Activated T-helper 9 cell treated with anti-CD3 and anti-CD28 coated beads, Interleukin-2, amount 50 U/mL, for 16 hours (primary cell): ENCODE data around the gene RGR.

Experiments
- DNase-seq: peaks from one replicate; pipeline ENCODE4 v3.0.0-alpha.2; 2020; ENCODE audit warnings: low read depth

The RGR gene

GRCh38 chr10:84221916-84222315, 22.9 kb upstream of the RGR start:
- DNase-seq: no peak

- DNase-seq: no peak
These were observed 20.3 kb upstream of the RGR start for GRCh38 chr10:84224411-84225028.

- DNase-seq: no peak
These were observed 19.3 kb upstream of the RGR start, which contains the start of gene LRIT2 for GRCh38 chr10:84225427-84226173. TSS of gene LRIT2 (minus strand) at chr10:84225544. CDS start at chr10:84225520, 24 bp downstream.

DNA sequence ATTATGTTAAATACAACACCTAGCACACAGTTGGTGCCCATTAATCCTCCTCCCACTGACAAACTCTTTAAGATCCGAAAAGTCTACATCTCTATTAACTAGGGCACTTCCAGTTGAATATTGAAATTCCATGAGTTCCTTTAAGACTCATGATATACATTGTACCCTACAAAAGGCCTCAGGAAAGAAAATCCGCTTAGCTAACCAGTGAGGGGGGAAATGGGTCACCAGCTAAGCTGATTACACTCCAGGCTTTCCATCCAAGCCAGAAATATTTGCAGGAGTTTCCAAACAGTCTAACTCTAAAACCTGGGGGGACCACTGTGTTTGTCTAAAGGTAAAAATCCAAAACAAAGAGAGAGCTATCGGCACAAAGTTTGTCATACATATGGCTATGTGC, 18.2 kb upstream of the RGR start:
- DNase-seq: no peak

DNA sequence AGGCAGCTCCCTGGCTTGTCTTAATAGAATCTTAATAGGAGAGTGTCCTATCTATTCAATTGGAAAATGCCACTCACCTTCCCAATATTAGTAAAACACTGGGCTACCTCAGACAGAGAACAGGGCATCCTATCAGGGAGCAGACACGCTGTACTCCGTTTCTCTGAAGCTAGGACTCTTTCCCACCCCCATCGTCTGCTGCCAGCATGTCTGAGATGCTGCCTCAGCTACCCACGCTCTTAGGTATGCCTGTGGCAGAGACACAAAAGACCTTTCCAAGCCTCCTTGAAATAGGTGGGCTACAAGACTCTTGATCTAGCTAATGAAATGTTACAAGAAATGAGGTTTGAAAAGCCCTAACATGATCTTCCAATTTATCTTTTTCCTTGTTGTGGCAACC, 17.0 kb upstream of the RGR start:
- DNase-seq: no peak

DNA sequence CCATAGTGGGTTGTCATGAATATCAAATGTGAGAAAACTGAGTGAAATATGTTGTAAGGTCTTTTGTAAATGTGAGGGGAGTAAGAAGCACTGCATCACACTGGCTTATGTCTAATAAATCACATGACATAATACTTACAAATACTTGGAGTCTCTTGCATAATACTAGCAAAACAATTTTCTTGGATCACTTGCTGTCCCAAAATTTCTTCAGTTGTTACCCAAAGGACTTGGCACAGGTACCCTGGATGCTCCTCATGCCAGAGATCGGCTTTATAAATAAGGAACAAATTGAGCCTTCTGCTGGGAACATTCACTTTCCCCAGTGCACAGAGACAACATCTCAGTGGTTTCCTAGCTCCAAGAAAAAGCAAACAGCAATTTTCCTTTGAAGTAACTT, 14.5 kb upstream of the RGR start:
- no peak for DNase-seq

GRCh38 chr10:84232376-84232775, 12.5 kb upstream of the RGR start:
- DNase-seq: no peak

GRCh38 chr10:84233940-84234339, 10.9 kb upstream of the RGR start:
- no peak for DNase-seq

GRCh38 chr10:84234479-84234878, 10.4 kb upstream of the RGR start:
- DNase-seq: no peak

DNA sequence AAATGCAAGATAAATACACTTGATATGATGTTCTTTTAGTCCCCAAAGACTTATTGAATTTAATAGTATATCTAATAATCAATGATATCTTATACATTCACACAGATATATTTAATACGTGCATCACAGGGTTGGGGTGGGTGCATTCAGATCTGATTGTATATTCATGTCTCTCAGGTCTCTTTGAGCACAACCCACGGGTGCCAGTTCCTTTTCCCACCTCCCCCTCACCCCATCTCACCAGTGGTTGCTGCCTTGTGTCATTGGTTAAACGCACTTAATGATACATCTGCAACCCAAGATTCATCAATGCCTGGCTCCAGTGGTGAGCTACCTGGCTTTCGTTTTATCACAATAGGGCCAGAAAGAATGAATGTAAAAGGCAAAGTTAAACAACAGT, 9.8 kb upstream of the RGR start:
- no peak for DNase-seq

- no peak for DNase-seq
These were observed 8.1 kb upstream of the RGR start for GRCh38 chr10:84236807-84237198.

GRCh38 chr10:84237199-84238051, 7.4 kb upstream of the RGR start:
- no peak for DNase-seq

DNA sequence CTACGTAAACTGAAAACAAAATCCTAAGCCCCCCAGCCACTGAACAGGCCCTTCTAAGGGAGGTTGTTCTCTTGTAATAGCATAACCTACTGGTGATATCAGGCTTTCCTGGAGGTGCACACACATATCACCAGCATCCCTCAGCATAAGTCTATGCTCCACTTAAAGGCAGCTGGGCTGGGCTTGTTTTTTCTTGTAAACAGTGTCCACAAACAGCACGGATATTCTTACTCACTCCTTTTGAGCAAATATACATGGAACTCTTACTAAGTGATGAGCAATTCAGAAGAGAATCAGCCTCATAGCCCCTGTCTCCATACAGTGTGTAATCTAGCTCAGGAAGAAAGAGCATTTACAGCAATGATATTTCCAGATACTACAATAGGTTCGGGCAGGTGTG, 5.9 kb upstream of the RGR start:
- DNase-seq: no peak

- DNase-seq: no peak
These were observed 3.6 kb upstream of the RGR start, which contains the start of gene LRIT1 for GRCh38 chr10:84241185-84241790. TSS of gene LRIT1 (minus strand) at chr10:84241546. CDS start at chr10:84241439, 107 bp downstream.

GRCh38 chr10:84243759-84244158, 1.1 kb upstream of the RGR start:
- no peak for DNase-seq

- no peak for DNase-seq
These were observed 2.6 kb downstream of the RGR start for GRCh38 chr10:84247496-84247895.

- DNase-seq: no peak
These were observed 3.9 kb downstream of the RGR start for GRCh38 chr10:84248794-84249193.

- no peak for DNase-seq
These were observed 10.0 kb downstream of the RGR start for GRCh38 chr10:84254552-84255478.

DNA sequence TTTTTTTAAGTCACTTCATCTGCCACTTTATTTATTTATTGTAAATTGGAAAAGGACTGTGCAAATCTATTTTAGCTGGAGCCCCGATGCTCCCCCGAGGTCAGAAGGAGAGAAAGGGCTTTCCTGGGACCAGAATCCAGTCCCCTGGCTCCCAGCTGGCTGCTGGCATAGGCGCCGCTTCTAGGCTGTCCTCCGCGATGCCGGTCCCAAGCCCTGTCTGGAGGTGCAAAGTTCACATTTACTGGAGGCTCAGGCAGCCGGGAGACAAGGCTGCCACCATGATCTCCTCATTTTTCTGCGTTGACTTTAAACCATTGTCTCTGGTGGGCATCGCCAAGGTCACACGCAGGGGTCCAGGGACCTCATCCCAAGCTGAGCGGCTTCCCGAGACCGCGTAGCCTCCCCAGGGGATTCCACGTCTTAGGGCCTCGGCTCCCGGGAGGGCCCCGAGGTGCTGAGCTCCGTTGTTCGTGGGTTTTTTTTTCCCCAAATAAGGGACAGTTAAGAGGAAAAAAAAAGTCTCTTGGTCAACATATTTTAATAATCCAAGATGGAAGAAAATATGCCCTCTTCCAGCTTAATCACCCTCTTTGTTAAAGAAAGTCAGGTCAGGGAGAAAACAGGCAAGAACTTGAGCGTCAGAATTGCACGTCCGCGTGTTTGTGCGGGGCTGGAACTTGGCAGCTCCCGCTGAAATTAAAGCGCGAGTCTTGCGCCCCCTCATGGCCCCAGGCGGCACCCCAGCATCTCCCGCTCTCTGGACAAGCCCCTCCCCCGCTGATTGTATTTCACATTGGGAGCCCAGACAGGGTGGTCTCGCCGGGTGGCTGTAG, 11.9 kb downstream of the RGR start:
- peak; percentile 20 for DNase-seq

DNA sequence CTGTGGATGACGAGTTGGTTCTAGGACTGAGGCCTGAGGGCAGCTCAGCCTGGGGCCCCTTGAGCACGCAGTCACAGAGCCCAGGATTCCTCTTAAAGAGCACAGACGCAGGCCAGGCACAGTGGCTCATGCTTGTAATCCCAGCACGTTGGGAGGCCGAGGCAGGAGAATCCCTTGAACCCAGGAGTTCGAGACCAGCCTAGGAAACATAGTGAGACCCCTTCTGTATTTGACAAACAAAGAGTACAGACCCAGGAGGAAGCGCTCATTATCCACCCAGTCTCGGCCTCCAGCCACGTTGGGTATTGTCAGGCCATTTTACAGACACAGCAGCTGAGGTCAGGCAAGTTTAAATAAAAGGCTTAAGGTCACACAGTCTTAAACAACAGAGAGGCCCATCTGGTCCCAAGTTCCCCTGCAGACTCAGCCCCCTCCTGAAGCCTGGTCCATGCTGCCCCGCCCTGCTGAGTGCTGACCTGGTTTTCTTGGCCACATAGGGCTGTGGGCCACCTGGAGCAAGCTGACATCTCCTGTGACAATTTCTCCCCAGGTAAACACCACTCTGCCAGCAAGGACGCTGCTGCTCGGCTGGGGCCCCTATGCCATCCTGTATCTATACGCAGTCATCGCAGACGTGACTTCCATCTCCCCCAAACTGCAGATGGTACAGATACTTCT, 12.6 kb downstream of the RGR start:
- DNase-seq: no peak
